Fibroblast of the conjunctiva (primary cell): Measurements from ENCODE around the gene COPZ1.
"Not testable (repeated sequence)": the region's sequence is repeated elsewhere in the genome, so short reads cannot be mapped to it uniquely, and the experiment has no call there.

Experiments
- DNase-seq: peaks from one replicate; pipeline ENCODE4 v3.0.0-alpha.2; 2010; ENCODE audit warnings: low read depth

COPZ1 gene

DNA sequence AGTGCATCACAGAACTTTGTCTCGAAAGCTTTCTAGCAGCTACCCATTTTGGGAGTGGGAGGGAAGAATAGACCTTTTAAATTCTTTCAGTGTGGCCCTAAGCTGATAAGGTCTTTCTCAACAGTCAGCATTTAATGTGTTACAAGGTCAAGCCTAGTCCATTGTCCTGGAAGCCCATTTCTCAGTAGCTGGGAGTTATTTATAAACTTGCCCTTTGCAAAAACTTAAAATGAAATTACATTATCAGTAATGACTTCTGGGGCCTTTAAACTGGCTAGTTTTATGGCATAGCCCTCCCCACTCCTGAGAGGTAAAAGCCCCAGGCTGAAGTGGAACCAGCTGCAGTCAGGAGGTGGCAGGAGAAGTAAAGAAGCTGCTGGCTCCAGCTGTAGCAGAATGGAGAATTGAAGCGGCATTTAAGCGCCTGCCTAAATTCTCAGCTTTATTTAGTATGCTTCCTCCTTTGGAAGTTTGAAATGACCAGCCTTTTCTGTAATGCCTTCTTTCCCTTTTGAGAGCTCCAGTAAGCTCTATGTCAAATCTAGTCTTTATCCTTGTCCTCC lies 12.4 kb downstream of the COPZ1 start:
- no peak for DNase-seq

DNA sequence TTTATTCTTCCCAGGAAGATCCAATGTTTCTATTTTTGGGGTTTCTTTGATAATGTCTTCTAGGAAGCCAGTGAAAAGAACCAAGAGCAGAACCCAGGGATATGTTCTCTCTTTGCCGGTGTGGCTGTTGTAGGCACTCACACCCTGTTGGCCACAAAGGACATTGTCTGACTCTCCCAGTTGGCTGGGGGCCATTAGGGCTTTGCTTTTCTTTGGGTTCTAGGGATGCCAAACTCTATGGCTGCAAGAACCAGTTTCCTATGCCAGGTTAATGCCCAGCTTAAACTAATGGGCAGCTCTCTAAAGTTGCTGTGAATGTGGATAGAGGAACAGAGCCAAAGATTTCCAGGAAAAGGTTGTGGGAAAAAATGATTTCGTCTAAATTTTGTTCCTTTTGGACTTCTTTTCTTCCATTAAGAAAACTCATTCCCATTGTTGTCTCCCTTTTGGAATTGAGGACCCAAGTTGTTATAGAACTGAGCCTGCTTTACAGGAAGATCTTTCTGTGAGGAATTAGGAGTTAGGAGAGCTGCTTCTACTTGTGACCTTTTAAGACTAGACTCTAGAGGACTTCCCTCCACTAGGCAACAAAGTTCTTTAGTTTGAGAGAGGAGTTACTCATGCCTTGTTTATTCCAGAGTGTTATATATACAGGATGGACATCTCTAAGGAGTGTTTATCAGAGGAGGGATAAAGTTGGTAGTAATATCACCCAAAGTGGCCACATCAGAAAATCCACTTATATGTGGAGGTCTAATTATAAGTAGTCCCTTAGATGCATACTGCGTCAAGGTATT lies 13.1 kb downstream of the COPZ1 start:
- no peak for DNase-seq

- DNase-seq = peak; percentile 29
These were observed 13.9 kb downstream of the COPZ1 start for GRCh38 chr12:54338698-54339296.

DNA sequence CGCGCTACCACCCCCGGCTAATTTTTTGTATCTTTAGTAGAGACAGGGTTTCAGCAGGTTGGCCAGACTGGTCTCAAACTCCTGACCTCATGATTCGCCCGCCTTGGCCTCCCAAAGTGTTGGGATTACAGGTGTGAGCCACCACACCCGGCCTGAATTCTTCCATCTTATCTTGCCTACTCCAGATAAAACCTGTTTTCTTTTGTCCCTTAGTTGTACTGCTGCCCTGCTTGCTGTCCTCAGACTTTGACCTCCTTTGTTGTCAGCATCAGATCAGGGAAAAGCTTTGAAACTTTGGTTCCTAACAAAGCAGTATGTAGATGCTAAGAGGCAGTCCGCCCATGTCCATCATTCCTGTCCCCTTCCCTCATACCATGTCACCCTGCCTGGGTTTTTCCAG lies 15.9 kb downstream of the COPZ1 start:
- no peak for DNase-seq

- no peak for DNase-seq
These were observed 16.7 kb downstream of the COPZ1 start for GRCh38 chr12:54341378-54342300.

DNA sequence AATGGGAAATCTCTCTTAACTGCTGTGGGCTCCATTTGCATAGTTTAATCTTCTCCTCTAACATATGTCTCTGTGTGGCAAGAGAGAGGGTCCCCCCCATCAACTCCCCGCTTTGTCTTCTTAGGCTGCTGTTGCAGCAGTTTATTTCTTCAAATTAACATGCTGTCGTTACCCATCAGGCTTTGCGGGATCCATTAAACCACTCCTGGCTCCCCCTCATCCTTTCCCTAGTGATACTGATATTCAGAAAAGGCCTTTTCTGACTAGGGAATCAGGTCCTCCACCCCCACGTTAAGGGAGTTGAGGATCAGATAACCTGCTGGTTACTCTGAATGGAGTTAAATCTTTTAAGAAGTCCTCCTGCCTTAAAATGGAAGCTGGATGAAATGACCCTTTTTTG lies 24.1 kb downstream of the COPZ1 start:
- DNase-seq = no peak

DNA sequence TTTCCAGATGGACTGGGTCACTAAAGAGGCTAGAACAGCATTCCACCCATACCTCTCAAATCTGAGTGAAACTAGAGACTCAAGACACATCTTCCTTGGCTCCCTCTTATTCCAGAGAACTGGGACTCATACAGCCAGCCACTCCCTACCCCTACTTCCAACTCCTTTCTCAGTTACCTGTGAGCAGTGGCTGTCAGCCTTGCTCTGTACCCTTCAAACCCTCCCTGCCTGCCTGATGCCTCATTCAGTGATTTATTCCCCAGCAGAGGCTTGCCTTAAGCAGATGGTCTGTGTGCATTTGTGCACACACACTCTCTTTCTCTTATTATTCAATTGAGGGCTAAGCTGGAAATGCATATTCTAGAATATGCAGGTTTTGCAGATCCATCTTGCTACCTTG lies 24.7 kb downstream of the COPZ1 start:
- DNase-seq = no peak

- DNase-seq = no peak
These were observed 25.8 kb downstream of the COPZ1 start for GRCh38 chr12:54350743-54351142.

DNA sequence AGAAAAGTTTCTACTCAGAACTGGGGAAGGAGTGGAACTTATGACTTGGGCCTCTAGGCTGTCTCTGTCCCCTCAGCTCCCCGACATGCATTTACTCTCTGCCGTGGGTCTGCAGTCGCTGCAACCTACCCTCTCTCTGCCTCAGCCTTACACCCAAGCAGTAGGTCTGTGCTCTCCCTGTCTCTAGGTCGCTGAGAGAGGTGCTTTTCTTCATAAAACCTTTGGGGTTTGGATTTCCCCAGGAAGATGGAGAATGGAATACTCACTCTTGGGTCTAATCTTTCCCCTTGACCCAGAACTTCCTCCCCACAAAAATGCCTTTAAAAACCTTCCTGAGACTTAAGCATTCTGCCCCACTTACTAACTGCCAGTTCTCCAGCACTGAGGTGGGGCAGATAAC lies 26.4 kb downstream of the COPZ1 start:
- DNase-seq = no peak

- no peak for DNase-seq
These were observed 27.1 kb downstream of the COPZ1 start for GRCh38 chr12:54352022-54352531.

DNA sequence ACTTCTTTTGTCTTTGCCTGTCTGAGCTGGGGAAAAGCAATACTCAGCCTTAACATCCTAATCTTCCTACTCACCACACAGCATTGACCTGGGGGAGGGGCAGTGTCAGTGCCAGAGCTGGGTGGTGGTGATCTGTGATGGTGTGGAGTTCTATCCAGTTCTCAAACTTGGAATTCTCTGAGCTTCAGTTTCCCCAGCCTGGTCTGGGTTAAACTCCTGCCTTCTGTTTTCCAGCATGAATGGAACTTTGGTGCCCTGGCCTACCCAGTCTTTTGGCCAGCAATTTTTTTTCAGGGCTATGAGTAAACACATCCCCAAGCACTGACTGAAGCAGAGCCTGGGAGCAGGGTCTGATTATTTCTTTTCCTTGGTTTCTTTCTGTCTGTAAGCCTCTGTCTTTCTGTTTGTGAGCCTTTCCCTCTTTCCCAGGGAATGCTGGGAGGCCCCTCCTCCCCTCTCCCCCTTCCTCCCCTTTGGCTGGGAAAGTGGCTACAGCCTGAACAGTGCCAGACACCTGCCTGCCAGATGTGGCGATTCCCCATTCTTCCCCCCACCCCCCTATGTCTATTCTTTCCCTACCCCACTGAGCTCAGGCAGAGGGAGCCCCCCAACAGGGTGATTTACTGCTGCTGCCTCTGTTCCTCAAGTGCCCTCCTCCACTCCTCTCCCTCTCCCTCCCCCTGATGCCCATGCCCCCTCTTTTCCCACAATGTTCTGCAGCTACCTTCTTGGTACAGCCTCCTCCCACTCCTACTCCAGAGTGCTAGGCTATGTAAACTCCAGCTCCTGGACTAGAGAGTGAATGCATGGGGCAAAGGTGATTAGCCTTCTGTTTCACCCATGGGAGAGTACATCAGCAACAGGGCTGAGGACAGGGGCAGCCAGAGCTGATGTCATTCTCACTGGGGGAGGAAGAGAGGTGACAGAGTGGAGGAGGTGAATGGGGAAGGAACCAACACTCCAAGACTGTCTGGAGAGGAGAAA lies 28.3 kb downstream of the COPZ1 start:
- no peak for DNase-seq

DNA sequence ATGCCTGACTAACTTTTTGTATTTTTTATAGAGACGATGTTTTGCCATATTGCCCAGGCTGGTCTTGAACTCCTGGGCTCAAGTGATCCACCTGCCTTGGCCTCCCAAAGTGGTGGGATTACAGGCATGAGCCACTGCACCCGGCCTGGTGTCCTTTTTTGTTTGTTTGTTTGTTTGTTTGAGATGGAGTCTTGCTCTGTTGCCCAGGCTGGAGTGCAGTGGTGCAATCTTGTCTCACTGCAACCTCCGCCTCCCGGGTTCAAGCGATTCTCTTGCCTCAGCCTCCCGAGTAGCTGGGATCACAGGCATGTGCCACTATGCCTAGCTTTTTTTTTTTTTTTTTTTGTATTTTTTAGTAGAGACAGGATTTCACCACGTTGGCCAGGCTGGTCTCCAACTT lies 29.3 kb downstream of the COPZ1 start:
- not testable (repeated sequence) for DNase-seq

- no peak for DNase-seq
These were observed 30.3 kb downstream of the COPZ1 start for GRCh38 chr12:54355104-54355815.

- no peak for DNase-seq
These were observed 31.3 kb downstream of the COPZ1 start for GRCh38 chr12:54356228-54356627.

- DNase-seq = no peak
These were observed 32.0 kb downstream of the COPZ1 start for GRCh38 chr12:54356951-54357356.

- no peak for DNase-seq
These were observed 32.7 kb downstream of the COPZ1 start for GRCh38 chr12:54357506-54358190.

- DNase-seq = no peak
These were observed 33.4 kb downstream of the COPZ1 start for GRCh38 chr12:54358191-54358944.

GRCh38 chr12:54358945-54359761 lies 34.2 kb downstream of the COPZ1 start:
- DNase-seq = peak; percentile 99
